Calu3 (cell line): ENCODE measurements around the gene BET1. TPM values are rescaled to one million over a fixed set of nuclear protein-coding genes. Genes with fewer than 3 reads are reported as not detected.

Source experiments
- BruUV-seq: library from RNA; stranded (reverse); fragments of 400-500 nt; replicated peaks from 2 replicates; lab custom pipeline; 2021; lab: Mats Ljungman, UMichigan
- CTCF ChIA-PET: fragments of 300-600 bp; sonication (Branson Sonifier 250); formaldehyde crosslinking; loops from one replicate; lab custom pipeline; 2022; ENCODE audit warnings: antibody characterized with exemption; lab: Charles Lee
- DNase-seq: peaks from one replicate; pipeline ENCODE4 v3.0.0; 2022
- H3K27ac Mint-ChIP-seq: one replicate; pipeline ENCODE4 v1.8.0; 2022; ENCODE audit warnings: mixed read lengths; ENCODE audit not compliant: unreplicated experiment
- H3K27me3 Mint-ChIP-seq: one replicate; pipeline ENCODE4 v1.8.0; 2022; ENCODE audit warnings: mixed read lengths; ENCODE audit not compliant: unreplicated experiment
- H3K36me3 Mint-ChIP-seq: one replicate; pipeline ENCODE4 v1.8.0; 2022; ENCODE audit warnings: mild to moderate bottlenecking, moderate library complexity, mixed read lengths; ENCODE audit not compliant: insufficient read depth, unreplicated experiment
- H3K4me1 Mint-ChIP-seq: one replicate; pipeline ENCODE4 v1.8.0; 2022; ENCODE audit warnings: mild to moderate bottlenecking, low read depth, mixed read lengths; ENCODE audit not compliant: unreplicated experiment
- H3K4me3 Mint-ChIP-seq: one replicate; pipeline ENCODE4 v1.8.0; 2022; ENCODE audit warnings: mild to moderate bottlenecking, low read depth, moderate library complexity, mixed read lengths; ENCODE audit not compliant: unreplicated experiment
- H3K9me3 Mint-ChIP-seq: one replicate; pipeline ENCODE4 v1.8.0; 2022; ENCODE audit warnings: low read depth, mixed read lengths; ENCODE audit not compliant: unreplicated experiment
- intact Hi-C: fragments of 100-400 bp; cut with micrococcal nuclease; formaldehyde crosslinking; loops from one replicate; pipeline ENCODE4 v1.10.0; 2022; ENCODE audit not compliant: unreplicated experiment
- total RNA-seq: library from RNA; stranded (reverse); gene quantifications from 2 replicates; pipeline ENCODE4 v1.2.3, GENCODE V29; 2022
- TF ChIP-seq, protein P1 (sequence below): fragments of 200-600 bp; IDR thresholded peaks from one replicate; pipeline ENCODE4 v1.8.0; 2022; ENCODE audit warnings: antibody characterized with exemption; ENCODE audit not compliant: unreplicated experiment

Gene BET1
- total RNA-seq, 1 experiment from 2014 or later: 18.7 TPM

DNA sequence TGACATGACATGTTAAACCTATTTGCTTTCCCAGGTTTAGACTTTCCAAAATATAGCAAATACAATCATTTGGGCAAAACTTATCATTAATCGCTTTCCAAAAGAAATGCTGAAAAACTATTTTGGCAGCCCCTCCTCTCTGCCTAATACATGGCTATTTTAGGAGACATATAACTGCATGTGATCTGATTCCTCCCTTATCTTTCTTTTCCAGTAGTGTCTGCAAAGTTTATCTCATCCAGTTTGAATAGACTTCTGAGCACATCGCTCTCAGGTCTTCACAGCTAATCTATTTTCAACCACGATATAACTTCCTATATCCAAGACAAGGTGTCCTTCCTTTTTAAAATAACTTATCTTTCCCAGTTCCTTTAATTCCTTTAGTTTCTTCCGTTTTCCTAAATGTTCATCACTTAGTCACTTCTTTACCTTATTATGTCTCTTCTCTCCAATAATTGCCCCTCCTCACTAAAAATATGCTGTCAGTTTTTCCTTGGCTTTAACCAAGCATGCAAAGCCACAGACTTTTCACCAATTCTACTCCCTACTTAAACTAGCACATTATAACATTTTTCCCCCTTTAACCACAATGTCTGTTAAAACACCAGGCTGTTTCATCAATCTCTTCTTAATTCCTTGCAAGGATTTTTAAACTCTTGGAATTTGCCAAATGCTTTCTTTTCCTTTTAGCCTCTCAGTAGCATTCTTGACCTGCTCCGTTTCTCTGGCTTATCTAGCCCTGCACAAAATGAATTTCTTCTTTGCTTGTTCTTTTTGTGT is 58.2 kb downstream of the BET1 start:
- CTCF ChIA-PET: no interaction called here
- no peak for DNase-seq
- TF ChIP-seq, protein P1, sequence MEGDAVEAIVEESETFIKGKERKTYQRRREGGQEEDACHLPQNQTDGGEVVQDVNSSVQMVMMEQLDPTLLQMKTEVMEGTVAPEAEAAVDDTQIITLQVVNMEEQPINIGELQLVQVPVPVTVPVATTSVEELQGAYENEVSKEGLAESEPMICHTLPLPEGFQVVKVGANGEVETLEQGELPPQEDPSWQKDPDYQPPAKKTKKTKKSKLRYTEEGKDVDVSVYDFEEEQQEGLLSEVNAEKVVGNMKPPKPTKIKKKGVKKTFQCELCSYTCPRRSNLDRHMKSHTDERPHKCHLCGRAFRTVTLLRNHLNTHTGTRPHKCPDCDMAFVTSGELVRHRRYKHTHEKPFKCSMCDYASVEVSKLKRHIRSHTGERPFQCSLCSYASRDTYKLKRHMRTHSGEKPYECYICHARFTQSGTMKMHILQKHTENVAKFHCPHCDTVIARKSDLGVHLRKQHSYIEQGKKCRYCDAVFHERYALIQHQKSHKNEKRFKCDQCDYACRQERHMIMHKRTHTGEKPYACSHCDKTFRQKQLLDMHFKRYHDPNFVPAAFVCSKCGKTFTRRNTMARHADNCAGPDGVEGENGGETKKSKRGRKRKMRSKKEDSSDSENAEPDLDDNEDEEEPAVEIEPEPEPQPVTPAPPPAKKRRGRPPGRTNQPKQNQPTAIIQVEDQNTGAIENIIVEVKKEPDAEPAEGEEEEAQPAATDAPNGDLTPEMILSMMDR: no peak
- H3K27me3 Mint-ChIP-seq: no peaks in the 10 kb centered on the region
- no peak overlapping the region for H3K4me3 Mint-ChIP-seq
- H3K4me1 Mint-ChIP-seq: no peaks in the 10 kb centered on the region
- H3K9me3 Mint-ChIP-seq: no peaks in the 10 kb centered on the region
- H3K27ac Mint-ChIP-seq: no peak overlapping the region
- H3K36me3 Mint-ChIP-seq: no peaks in the 10 kb centered on the region
- intact Hi-C loops: no loop called here
- BruUV-seq: no TSS peak

DNA sequence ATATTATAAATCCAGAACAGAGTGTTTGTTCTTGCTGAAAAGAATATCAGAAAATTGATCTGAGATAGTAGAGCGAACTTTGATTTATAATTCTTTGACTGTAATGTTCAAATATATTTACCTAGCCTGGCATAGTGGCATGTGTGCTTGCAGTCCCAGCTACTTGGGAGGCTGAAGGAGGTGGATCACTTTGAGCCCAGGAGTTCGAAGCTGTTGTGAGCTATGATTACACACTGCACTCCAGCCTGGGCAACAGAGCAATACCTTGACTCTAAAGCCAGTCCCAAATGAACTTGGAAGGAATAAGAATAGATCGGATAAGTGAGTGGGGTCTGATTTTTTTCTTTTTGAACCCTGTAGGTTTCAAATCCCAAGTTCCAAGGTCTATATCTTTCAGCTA is 59.1 kb downstream of the BET1 start:
- Mint-ChIP-seq H3K36me3 (no peaks in the 10 kb centered on the region), H3K9me3 (no peaks in the 10 kb centered on the region), H3K4me1 (no peaks in the 10 kb centered on the region), H3K27me3 (no peaks in the 10 kb centered on the region), H3K27ac (no peak overlapping the region), H3K4me3 (no peak overlapping the region)
- CTCF ChIA-PET: no interaction called here
- intact Hi-C loops: no loop called here
- DNase-seq: no peak
- no TSS peak for BruUV-seq
- TF ChIP-seq, protein P1: no peak

DNA sequence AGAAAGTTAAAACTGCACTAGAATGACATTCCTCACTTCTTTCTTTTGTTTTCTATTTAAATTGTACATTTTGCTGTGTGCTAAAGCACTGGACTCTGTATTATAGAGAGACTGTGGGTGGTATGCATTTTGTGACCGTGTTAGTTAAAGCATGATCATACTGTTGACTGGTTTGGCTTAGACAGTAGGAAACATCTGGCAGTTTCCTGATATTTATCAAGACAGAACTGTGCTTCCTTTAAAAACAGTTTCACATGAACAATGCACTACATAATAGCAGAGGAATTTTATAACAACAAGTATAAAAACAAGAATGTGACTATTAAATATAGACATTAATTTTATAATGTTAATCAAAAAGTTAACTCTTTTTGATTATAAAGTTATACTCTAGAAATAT is 59.5 kb downstream of the BET1 start:
- BruUV-seq: no TSS peak
- intact Hi-C loops: no loop called here
- TF ChIP-seq, protein P1: no peak

DNA sequence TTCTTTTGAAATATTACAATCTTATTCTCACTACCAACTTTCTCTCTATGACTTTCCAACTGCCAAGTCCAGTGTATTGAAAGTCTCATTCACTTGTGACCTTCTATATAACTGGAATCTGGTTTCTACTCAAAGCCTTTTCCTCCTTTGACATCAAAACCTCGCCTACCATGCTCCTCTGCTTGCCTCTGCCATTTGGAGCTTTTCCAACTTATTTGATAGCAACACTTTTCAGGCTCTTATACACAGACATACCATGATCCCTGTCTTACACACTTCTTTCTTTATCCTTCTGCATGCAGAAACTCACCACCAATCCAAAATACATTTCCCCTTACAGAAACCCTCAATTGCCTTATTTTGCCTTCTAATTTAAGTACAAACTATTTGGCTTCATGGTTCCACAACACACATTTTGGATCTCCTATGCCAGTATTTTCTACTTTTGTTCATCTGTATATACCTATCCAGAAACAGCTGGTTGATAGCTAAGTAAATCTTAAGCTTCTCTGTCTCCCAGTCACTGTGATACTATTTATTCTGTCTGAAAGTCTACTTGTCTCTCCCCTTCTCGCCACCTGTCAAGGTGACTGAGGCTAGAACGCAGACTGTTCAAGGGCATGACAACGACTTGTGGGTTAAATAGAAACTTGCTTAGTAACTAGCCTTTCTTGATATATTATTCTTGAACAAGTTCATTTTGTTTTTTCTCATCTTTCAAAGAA is 60.2 kb downstream of the BET1 start:
- H3K9me3 Mint-ChIP-seq: no peaks in the 10 kb centered on the region
- TF ChIP-seq, protein P1: no peak

More for the DNA sequence above, 59.5 kb downstream of the BET1 start:
- no peaks in the 10 kb centered on the region for H3K36me3 Mint-ChIP-seq
- no peaks in the 10 kb centered on the region for H3K4me1 Mint-ChIP-seq
- CTCF ChIA-PET: no interaction called here
- H3K27me3 Mint-ChIP-seq: no peaks in the 10 kb centered on the region
- DNase-seq: no peak
- no peak overlapping the region for H3K27ac Mint-ChIP-seq
- no peaks in the 10 kb centered on the region for H3K9me3 Mint-ChIP-seq
- H3K4me3 Mint-ChIP-seq: no peak overlapping the region

More for the DNA sequence above, 60.2 kb downstream of the BET1 start:
- BruUV-seq: no TSS peak
- H3K4me1 Mint-ChIP-seq: no peaks in the 10 kb centered on the region
- intact Hi-C loops: no loop called here
- CTCF ChIA-PET: no interaction called here
- no peak overlapping the region for H3K27ac Mint-ChIP-seq
- H3K36me3 Mint-ChIP-seq: no peaks in the 10 kb centered on the region
- H3K4me3 Mint-ChIP-seq: no peak overlapping the region
- H3K27me3 Mint-ChIP-seq: no peaks in the 10 kb centered on the region
- no peak for DNase-seq

Other genes with a start within 250 kb of the BET1 start
- gene TFPI2, start 113.6 kb downstream of the BET1 start, total RNA-seq: 213 and 218 TPM in 2 replicates
- not detected in 2 replicates for gene GNGT1, start 97.8 kb downstream of the BET1 start, total RNA-seq
- gene GNG11, start 82.6 kb downstream of the BET1 start, total RNA-seq: 2.6 and 3.5 TPM in 2 replicates